Measurements from ENCODE around the gene MOV10L1. TPM values are rescaled to one million over a fixed set of nuclear protein-coding genes. Genes with fewer than 3 reads are reported as not detected.
A peak's percentile ranks its signal among the peaks of the same experiment; 100 is the strongest.

MOV10L1 gene
- total RNA-seq, 1 donor from 2014 or later, result not detected

- peaks cover 77% of the 10 kb centered on the region for H3K4me1 Mint-ChIP-seq
- no peaks in the 10 kb centered on the region for H3K9me3 Mint-ChIP-seq
- H3K27me3 Mint-ChIP-seq, result no peaks in the 10 kb centered on the region
- peak overlapping the region; percentile 70 for H3K4me3 Mint-ChIP-seq
- ChIA-PET CTCF (interaction anchor here (1.3 to 3.3 kb wide), 2 partner anchors 41 to 336 kb away, joined by 3 to 20 read pairs; partner anchors contain the start of gene SCO2), POLR2A (interaction anchor here (0.6 to 5.3 kb wide), 21 partner anchors 8 to 353 kb away, joined by 3 to 80 read pairs (median 17); partner anchors contain the start of genes HDAC10, LMF2, NCAPH2 and PANX2)
- H3K27ac Mint-ChIP-seq, result peak overlapping the region; percentile 99
- TF ChIP-seq, protein P1, sequence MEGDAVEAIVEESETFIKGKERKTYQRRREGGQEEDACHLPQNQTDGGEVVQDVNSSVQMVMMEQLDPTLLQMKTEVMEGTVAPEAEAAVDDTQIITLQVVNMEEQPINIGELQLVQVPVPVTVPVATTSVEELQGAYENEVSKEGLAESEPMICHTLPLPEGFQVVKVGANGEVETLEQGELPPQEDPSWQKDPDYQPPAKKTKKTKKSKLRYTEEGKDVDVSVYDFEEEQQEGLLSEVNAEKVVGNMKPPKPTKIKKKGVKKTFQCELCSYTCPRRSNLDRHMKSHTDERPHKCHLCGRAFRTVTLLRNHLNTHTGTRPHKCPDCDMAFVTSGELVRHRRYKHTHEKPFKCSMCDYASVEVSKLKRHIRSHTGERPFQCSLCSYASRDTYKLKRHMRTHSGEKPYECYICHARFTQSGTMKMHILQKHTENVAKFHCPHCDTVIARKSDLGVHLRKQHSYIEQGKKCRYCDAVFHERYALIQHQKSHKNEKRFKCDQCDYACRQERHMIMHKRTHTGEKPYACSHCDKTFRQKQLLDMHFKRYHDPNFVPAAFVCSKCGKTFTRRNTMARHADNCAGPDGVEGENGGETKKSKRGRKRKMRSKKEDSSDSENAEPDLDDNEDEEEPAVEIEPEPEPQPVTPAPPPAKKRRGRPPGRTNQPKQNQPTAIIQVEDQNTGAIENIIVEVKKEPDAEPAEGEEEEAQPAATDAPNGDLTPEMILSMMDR (IDR thresholded peaks at IDR 0.05), result no peak
- DNase-seq, result no peak
- peaks cover 7% of the 10 kb centered on the region for H3K36me3 Mint-ChIP-seq (ENCODE audit: low read depth)
- intact Hi-C loops (cut with micrococcal nuclease), result loop anchor here (1.0 to 5.0 kb wide), 12 partner anchors 17 to 431 kb away; partner anchors contain the start of genes BRD1, PIM3, TUBGCP6 and TYMP
- no peak for ATAC-seq (ENCODE audit: low read depth)
Measured at GRCh38 chr22:50189849-50190181, 100.0 kb downstream of the MOV10L1 start.

- H3K9me3 Mint-ChIP-seq, result no peaks in the 10 kb centered on the region
- DNase-seq (peak; percentile 85), ATAC-seq (ENCODE audit: low read depth) (peak; percentile 58)
- peak overlapping the region; percentile 99 for H3K27ac Mint-ChIP-seq
- H3K4me1 Mint-ChIP-seq, result peaks cover 81% of the 10 kb centered on the region
- H3K4me3 Mint-ChIP-seq, result peak overlapping the region; percentile 83
- TF ChIP-seq, protein P1 (IDR thresholded peaks at IDR 0.05), result no peak
- intact Hi-C loops (cut with micrococcal nuclease), result loop anchor here (1.0 to 5.0 kb wide), 12 partner anchors 17 to 430 kb away; partner anchors contain the start of genes BRD1, PIM3, TUBGCP6 and TYMP
- peaks cover 13% of the 10 kb centered on the region for H3K36me3 Mint-ChIP-seq (ENCODE audit: low read depth)
- no peaks in the 10 kb centered on the region for H3K27me3 Mint-ChIP-seq
- POLR2A ChIA-PET, result interaction anchor here (0.6 to 5.3 kb wide), 33 partner anchors 9 to 430 kb away, joined by 3 to 80 read pairs (median 10); partner anchors contain the start of genes HDAC10, LMF2, MAPK11 and NCAPH2
- CTCF ChIA-PET, result interaction anchor here (1.0 to 3.3 kb wide), 6 partner anchors 11 to 336 kb away, joined by 3 to 20 read pairs (median 4); partner anchors contain the start of gene SCO2
Measured at GRCh38 chr22:50190182-50190940, 100.6 kb downstream of the MOV10L1 start.

- CTCF ChIA-PET, result interaction anchor here (1.0 to 3.3 kb wide), 6 partner anchors 10 to 42 kb away, joined by 3 to 20 read pairs (median 4); no protein-coding TSS in a partner anchor
- Mint-ChIP-seq H3K36me3 (ENCODE audit: low read depth) (peaks cover 20% of the 10 kb centered on the region), H3K27ac (peak overlapping the region; percentile 99), H3K4me1 (peaks cover 86% of the 10 kb centered on the region), H3K27me3 (no peaks in the 10 kb centered on the region), H3K4me3 (peak overlapping the region; percentile 83), H3K9me3 (no peaks in the 10 kb centered on the region)
- ATAC-seq (ENCODE audit: low read depth) (peak; percentile 49), DNase-seq (peak; percentile 73)
- TF ChIP-seq, protein P1 (IDR thresholded peaks at IDR 0.05), result no peak
- POLR2A ChIA-PET, result interaction anchor here (0.6 to 5.3 kb wide), 37 partner anchors 10 to 429 kb away, joined by 3 to 80 read pairs (median 8); partner anchors contain the start of genes HDAC10, LMF2, MAPK11 and NCAPH2
- intact Hi-C loops (cut with micrococcal nuclease), result loop anchor here (1.0 to 5.0 kb wide), 14 partner anchors 9 to 430 kb away; partner anchors contain the start of genes BRD1, PIM3, TUBGCP6 and TYMP
Measured at GRCh38 chr22:50190941-50191741, 101.3 kb downstream of the MOV10L1 start.

GRCh38 chr22:50192436-50193204, 102.8 kb downstream of the MOV10L1 start:
- peak overlapping the region; percentile 83 for H3K4me3 Mint-ChIP-seq
- peak; percentile 19 for ATAC-seq (ENCODE audit: low read depth)
- H3K9me3 Mint-ChIP-seq, result no peaks in the 10 kb centered on the region
- peak overlapping the region; percentile 99 for H3K27ac Mint-ChIP-seq
- TF ChIP-seq, protein P1 (IDR thresholded peaks at IDR 0.05), result no peak
- intact Hi-C loops (cut with micrococcal nuclease), result loop anchor here (5.0 kb wide), 1 partner anchor 365 kb away; the partner anchor contains the start of gene BRD1
- H3K27me3 Mint-ChIP-seq, result no peaks in the 10 kb centered on the region
- H3K4me1 Mint-ChIP-seq, result peaks cover 77% of the 10 kb centered on the region
- peaks cover 18% of the 10 kb centered on the region for H3K36me3 Mint-ChIP-seq (ENCODE audit: low read depth)
- no peak for DNase-seq
- ChIA-PET CTCF (interaction anchor here (1.2 to 3.3 kb wide), 2 partner anchors 14 to 43 kb away, joined by 3 to 20 read pairs; no protein-coding TSS in a partner anchor), POLR2A (interaction anchor here (0.7 to 5.3 kb wide), 21 partner anchors 8 to 348 kb away, joined by 3 to 80 read pairs (median 17); partner anchors contain the start of genes HDAC10, PANX2, PIM3 and SELENOO)
